Naive thymus-derived CD4-positive, alpha-beta T cell (primary cell): ENCODE measurements around the gene CSTF1. TPM values are rescaled to one million over a fixed set of nuclear protein-coding genes. Genes with fewer than 3 reads are reported as not detected.

Experiments used
- ATAC-seq: fragments of 150-1000 bp; cut with Tn5 transposase; 2 replicates; pipeline ENCODE4 v1.10.0; 2021; ENCODE audit warnings: mild to moderate bottlenecking, moderate library complexity
- CTCF ChIA-PET: fragments of 350-600 bp; sonication (Branson Sonifier 250); formaldehyde crosslinking; loops from one replicate; lab custom pipeline; 2021; ENCODE audit warnings: antibody characterized with exemption; lab: Charles Lee
- POLR2A ChIA-PET: fragments of 350-600 bp; sonication (Branson Sonifier 250); formaldehyde crosslinking; loops from one replicate; lab custom pipeline; 2021; ENCODE audit warnings: antibody characterized with exemption, inconsistent platforms; lab: Charles Lee
- DNase-seq, 9 donors: peaks; one replicate each; pipeline versions ENCODE4 v3.0.0 to v3.0.0-alpha.2; 2020 to 2022; ENCODE audit warnings: mixed read lengths in 1 of 9
- H3K27ac ChIP-seq: one replicate; pipeline ENCODE4 v1.7.0; 2013; ENCODE audit warnings: mild to moderate bottlenecking, low read depth, low read length, moderate library complexity
- H3K27me3 ChIP-seq, 2 donors: one replicate each; pipeline ENCODE4 v1.7.0; 2013; ENCODE audit warnings: low read length in 2 of 2, mild to moderate bottlenecking in 2 of 2, moderate library complexity in 2 of 2; ENCODE audit not compliant: control insufficient read depth in 2 of 2, insufficient read depth in 2 of 2
- H3K36me3 ChIP-seq, 3 experiments: 1 replicate in 2 of 3; 2 replicates in 1 of 3; pipeline ENCODE4 v1.7.0; 2013; ENCODE audit warnings: low read length in 3 of 3, mild to moderate bottlenecking in 3 of 3, moderate library complexity in 1 of 3; ENCODE audit not compliant: insufficient read depth in 3 of 3, control insufficient read depth in 2 of 3
- H3K4me1 ChIP-seq, 2 donors: one replicate each; pipeline ENCODE4 v1.7.0; 2013; ENCODE audit warnings: low read length in 2 of 2, mild to moderate bottlenecking in 2 of 2, moderate library complexity in 1 of 2; ENCODE audit not compliant: control insufficient read depth in 2 of 2, insufficient read depth in 2 of 2
- H3K4me3 ChIP-seq: 2 replicates; pipeline ENCODE4 v1.7.0; 2013; ENCODE audit warnings: mild to moderate bottlenecking, low read length
- H3K9me3 ChIP-seq, 3 experiments: 1 replicate in 2 of 3; 2 replicates in 1 of 3; pipeline ENCODE4 v1.7.0; 2013; ENCODE audit warnings: low read length in 3 of 3; ENCODE audit not compliant: control insufficient read depth in 2 of 3
- H3K27ac Mint-ChIP-seq, 9 donors: one replicate each; pipeline ENCODE4 v1.8.0; 2020 to 2022; ENCODE audit warnings: mixed read lengths in 9 of 9, mild to moderate bottlenecking in 8 of 9, moderate library complexity in 5 of 9, inconsistent platforms in 2 of 9
- H3K27me3 Mint-ChIP-seq, 5 donors: one replicate each; pipeline ENCODE4 v1.8.0; 2021 to 2022; ENCODE audit warnings: mixed read lengths in 5 of 5, mild to moderate bottlenecking in 1 of 5
- H3K36me3 Mint-ChIP-seq, 5 donors: one replicate each; pipeline ENCODE4 v1.8.0; 2020 to 2022; ENCODE audit warnings: mixed read lengths in 5 of 5, mild to moderate bottlenecking in 3 of 5, inconsistent platforms in 1 of 5
- H3K4me1 Mint-ChIP-seq, 7 donors: one replicate each; pipeline ENCODE4 v1.8.0; 2020 to 2022; ENCODE audit warnings: mixed read lengths in 7 of 7, mild to moderate bottlenecking in 3 of 7, inconsistent platforms in 1 of 7
- H3K4me3 Mint-ChIP-seq, 10 donors: one replicate each; pipeline ENCODE4 v1.8.0; 2020 to 2022; ENCODE audit warnings: mild to moderate bottlenecking in 10 of 10, mixed read lengths in 10 of 10, moderate library complexity in 6 of 10, inconsistent platforms in 2 of 10
- H3K9me3 Mint-ChIP-seq, 11 donors: one replicate each; pipeline ENCODE4 v1.8.0; 2020 to 2022; ENCODE audit warnings: mixed read lengths in 11 of 11, mild to moderate bottlenecking in 4 of 11, inconsistent platforms in 1 of 11, moderate library complexity in 1 of 11
- intact Hi-C, 2 donors: fragments of 100-400 bp; cut with micrococcal nuclease; formaldehyde crosslinking; loops; one replicate each; pipeline ENCODE4 v1.15.1; 2023
- polyA plus RNA-seq, 2 donors: library from polyadenylated mRNA; unstranded; fragments of 300-500 nt; fragmentation: Illumina TruSeq; gene quantifications; one replicate each; pipeline ENCODE4 v1.2.3, GENCODE V29; 2021
- total RNA-seq, 6 experiments: library from RNA in 5 of 6; stranded (reverse) in 5 of 6; gene quantifications; 1 replicate in 5 of 6; 2 replicates in 1 of 6; pipeline ENCODE4 v1.2.3 and lab custom pipeline; 2021 to 2026

CSTF1 gene
- total and polyA plus RNA-seq, 7 experiments from 2014 or later, result 16.4 to 50.7 (median 35.9) TPM

DNA sequence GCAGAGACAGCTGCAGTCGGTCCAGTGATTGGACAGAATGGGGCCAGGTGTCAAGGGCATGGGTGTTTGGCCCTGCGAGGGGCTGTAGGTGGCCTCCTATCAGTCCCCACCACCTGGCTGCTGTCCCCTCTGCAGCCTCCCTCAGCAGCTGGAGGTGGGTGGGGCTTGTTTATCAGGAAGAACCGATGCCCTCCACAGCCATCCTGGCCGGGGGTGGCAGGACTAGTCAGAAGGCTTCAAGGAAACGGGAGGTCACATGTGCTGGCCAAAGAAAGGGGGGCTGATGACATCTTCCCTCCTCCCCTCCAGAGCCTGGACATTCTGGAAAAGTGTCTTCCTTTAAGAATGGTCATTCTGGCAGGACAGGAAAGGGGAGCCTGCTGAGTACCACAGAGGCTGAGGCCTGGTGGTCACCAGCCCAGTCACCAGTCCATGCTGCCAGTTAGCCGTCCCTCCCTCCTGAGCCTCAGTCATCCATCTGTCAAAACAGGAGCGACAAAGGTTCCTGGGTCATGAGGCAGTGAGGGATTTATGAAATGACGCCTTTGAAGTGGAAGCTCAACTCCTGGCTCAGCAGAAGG is 29.5 kb upstream of the CSTF1 start:
- H3K27ac ChIP-seq, result no peak overlapping the region
- intact Hi-C loops, result no loop called here
- no peaks in the 10 kb centered on the region for H3K9me3 Mint-ChIP-seq
- H3K4me3 ChIP-seq, result no peak overlapping the region
- ChIA-PET POLR2A (no interaction called here), CTCF (no interaction called here)
- peaks cover 0 to 27% (median 12%) of the 10 kb centered on the region in 5 donors for H3K36me3 Mint-ChIP-seq
- no peaks in the 10 kb centered on the region for H3K27me3 ChIP-seq
- no peak overlapping the region for H3K4me3 Mint-ChIP-seq
- H3K27me3 Mint-ChIP-seq, result peaks cover 0 to under 1% (median 0%) of the 10 kb centered on the region in 5 donors
- peaks cover 0 to 28% (median 6%) of the 10 kb centered on the region in 3 experiments for H3K36me3 ChIP-seq
- no peaks in the 10 kb centered on the region for H3K9me3 ChIP-seq
- ATAC-seq, result no peak
- H3K4me1 ChIP-seq, result peaks cover 0 to 14% of the 10 kb centered on the region in 2 donors
- no peak overlapping the region for H3K27ac Mint-ChIP-seq
- H3K4me1 Mint-ChIP-seq, result peaks cover 13 to 29% (median 22%) of the 10 kb centered on the region in 7 donors
- DNase-seq, result no peak

DNA sequence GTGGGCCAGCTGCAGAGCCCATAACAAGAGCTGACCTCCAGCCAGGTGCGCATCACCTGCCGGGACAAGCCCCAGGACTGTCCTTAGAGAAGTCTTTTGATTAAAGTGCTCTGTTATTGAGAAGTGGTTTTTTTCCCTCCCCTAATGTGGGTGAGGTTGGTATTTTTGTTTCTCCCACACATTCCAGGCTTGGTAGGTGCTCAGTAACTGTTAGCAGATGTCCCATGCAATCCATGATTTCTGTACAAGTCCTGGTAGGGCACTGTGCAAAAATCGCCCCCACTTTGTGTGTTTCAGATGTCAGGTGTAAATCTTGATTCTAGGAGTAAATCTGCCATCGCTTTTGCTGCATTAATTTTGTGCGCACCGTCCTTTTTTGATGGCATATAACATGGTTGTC is 29.0 kb upstream of the CSTF1 start:
- peaks cover 0 to 31% (median 12%) of the 10 kb centered on the region in 5 donors for H3K36me3 Mint-ChIP-seq
- no peak overlapping the region for H3K27ac ChIP-seq
- peaks cover 8 to 24% (median 19%) of the 10 kb centered on the region in 7 donors for H3K4me1 Mint-ChIP-seq
- no peaks in the 10 kb centered on the region for H3K27me3 ChIP-seq
- no peak overlapping the region for H3K4me3 Mint-ChIP-seq
- H3K27ac Mint-ChIP-seq, result no peak overlapping the region
- no peak for DNase-seq
- H3K4me1 ChIP-seq, result peaks cover 0 to 14% of the 10 kb centered on the region in 2 donors
- ChIA-PET POLR2A (no interaction called here), CTCF (no interaction called here)
- intact Hi-C loops, result no loop called here
- no peaks in the 10 kb centered on the region for H3K27me3 Mint-ChIP-seq
- no peaks in the 10 kb centered on the region for H3K9me3 ChIP-seq
- H3K4me3 ChIP-seq, result no peak overlapping the region
- H3K36me3 ChIP-seq, result peaks cover 0 to 30% (median 6%) of the 10 kb centered on the region in 3 experiments
- H3K9me3 Mint-ChIP-seq, result no peaks in the 10 kb centered on the region
- ATAC-seq, result no peak

DNA sequence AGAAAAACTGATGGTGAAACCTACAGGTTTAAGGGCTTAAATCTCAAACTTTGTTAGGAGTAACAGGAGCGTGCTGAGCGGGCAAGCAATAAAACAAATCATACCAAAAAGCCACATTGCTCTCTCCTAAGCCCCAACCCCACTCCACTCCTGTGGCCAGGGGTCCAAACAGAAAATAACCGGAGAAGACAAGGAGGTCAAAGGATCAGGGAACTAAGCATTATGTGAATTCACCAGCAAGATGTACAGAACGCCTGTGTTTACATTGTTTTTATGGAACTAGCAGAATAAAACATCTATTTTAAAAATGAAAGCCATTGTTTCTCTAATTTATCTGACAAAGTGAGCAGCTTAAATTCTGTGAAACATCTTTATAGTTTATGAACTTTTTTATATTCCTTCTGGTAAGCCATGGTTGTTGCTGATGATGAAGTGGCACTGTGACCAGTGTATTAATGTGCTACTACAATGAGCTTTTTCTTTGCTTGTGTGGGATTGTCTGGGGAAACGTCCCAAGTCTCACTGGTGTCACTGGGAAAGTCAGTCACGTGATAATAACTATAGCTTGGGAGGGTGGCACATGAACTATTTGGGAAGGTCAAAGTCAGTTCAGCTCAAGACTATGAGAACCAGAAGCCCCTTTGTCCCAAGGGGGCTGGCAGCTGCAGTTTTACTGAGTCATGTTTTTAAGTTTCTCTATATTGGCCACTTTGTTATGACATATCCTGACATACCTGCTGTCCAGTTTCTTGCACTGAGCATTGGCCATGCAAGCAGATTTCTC is 23.9 kb upstream of the CSTF1 start:
- peaks cover 0 to 30% (median 6%) of the 10 kb centered on the region in 3 experiments for H3K36me3 ChIP-seq
- CTCF ChIA-PET, result no interaction called here

DNA sequence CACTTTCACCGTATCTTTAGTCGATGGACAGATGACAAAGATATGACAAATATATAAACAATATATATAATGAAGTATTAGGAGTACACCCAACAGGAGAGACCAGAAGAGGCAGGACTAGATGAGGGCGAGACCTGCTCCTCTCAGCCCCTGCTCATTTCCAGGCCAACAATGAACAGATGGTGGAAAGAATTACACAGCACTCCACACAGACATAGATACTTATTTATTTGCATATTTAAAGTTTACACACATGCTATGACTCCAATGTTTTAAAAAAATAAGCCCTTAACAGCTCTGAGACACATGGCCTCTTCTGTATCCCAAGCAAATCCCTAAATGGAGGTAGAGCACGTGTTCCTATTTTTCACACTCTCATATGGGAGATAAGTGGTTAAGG is 23.3 kb upstream of the CSTF1 start:
- ATAC-seq, result no peak
- H3K27ac ChIP-seq, result no peak overlapping the region
- intact Hi-C loops, result no loop called here
- DNase-seq, result no peak
- H3K36me3 ChIP-seq, result peaks cover 0 to 30% (median 6%) of the 10 kb centered on the region in 3 experiments
- CTCF ChIA-PET, result no interaction called here
- H3K4me1 Mint-ChIP-seq, result peaks cover 0 to 13% (median 0%) of the 10 kb centered on the region in 7 donors
- POLR2A ChIA-PET, result no interaction called here
- H3K4me3 Mint-ChIP-seq, result no peak overlapping the region
- H3K9me3 Mint-ChIP-seq, result no peaks in the 10 kb centered on the region
- peaks cover 5 to 33% (median 12%) of the 10 kb centered on the region in 5 donors for H3K36me3 Mint-ChIP-seq
- no peak overlapping the region for H3K27ac Mint-ChIP-seq
- H3K4me3 ChIP-seq, result no peak overlapping the region
- no peaks in the 10 kb centered on the region for H3K4me1 ChIP-seq
- no peaks in the 10 kb centered on the region for H3K27me3 ChIP-seq
- H3K27me3 Mint-ChIP-seq, result no peaks in the 10 kb centered on the region
- H3K9me3 ChIP-seq, result no peaks in the 10 kb centered on the region

More for the DNA sequence above, 23.9 kb upstream of the CSTF1 start:
- Mint-ChIP-seq H3K4me1 (peaks cover 0 to 8% (median 0%) of the 10 kb centered on the region in 7 donors), H3K27ac (no peak overlapping the region), H3K4me3 (no peak overlapping the region), H3K27me3 (no peaks in the 10 kb centered on the region), H3K36me3 (peaks cover 5 to 33% (median 12%) of the 10 kb centered on the region in 5 donors), H3K9me3 (no peaks in the 10 kb centered on the region)
- Histone ChIP-seq H3K4me1 (no peaks in the 10 kb centered on the region), H3K4me3 (no peak overlapping the region), H3K9me3 (no peaks in the 10 kb centered on the region), H3K27ac (no peak overlapping the region), H3K27me3 (no peaks in the 10 kb centered on the region)
- intact Hi-C loops, result no loop called here
- POLR2A ChIA-PET, result no interaction called here
- ATAC-seq (no peak), DNase-seq (no peak)

- Histone ChIP-seq H3K4me1 (no peaks in the 10 kb centered on the region), H3K36me3 (peaks cover 0 to 11% (median 0%) of the 10 kb centered on the region in 3 experiments), H3K9me3 (no peaks in the 10 kb centered on the region), H3K27me3 (no peaks in the 10 kb centered on the region), H3K4me3 (no peak overlapping the region), H3K27ac (no peak overlapping the region)
- ATAC-seq (no peak), DNase-seq (no peak)
- ChIA-PET CTCF (interaction anchor here (0.8 kb wide), 1 partner anchor 26 kb away, joined by 3 read pairs; no protein-coding TSS in a partner anchor), POLR2A (no interaction called here)
- H3K27me3 Mint-ChIP-seq, result no peaks in the 10 kb centered on the region
- H3K4me1 Mint-ChIP-seq, result peaks cover 0 to 28% (median 0%) of the 10 kb centered on the region in 7 donors
- H3K27ac Mint-ChIP-seq, result no peak overlapping the region
- intact Hi-C loops, result no loop called here
- no peaks in the 10 kb centered on the region for H3K9me3 Mint-ChIP-seq
- H3K36me3 Mint-ChIP-seq, result peaks cover 0 to 29% (median 3%) of the 10 kb centered on the region in 5 donors
- no peak overlapping the region for H3K4me3 Mint-ChIP-seq
Measured at GRCh38 chr20:56371977-56372376, 20.5 kb upstream of the CSTF1 start.

DNA sequence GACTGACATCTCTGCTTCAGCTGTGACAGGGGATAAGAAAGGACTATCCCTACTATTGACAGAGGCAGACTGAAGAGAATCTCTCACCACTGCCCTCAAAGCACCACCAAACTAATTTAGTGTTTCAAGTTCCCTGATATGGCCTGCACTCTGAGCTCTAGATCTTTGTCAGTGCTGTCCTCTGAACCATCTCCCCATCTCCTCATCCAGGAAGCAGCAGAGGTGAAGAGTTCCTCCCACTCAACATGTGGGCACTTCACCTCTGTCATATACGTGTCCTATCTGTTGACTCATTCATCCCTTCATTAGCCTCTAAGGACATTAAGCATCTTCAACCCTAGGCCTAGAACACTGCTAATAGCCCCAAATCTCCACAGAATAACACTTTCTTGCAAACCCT is 19.6 kb upstream of the CSTF1 start:
- Mint-ChIP-seq H3K4me1 (peaks cover 0 to 34% (median 0%) of the 10 kb centered on the region in 7 donors), H3K36me3 (peaks cover 0 to 30% (median 0%) of the 10 kb centered on the region in 5 donors), H3K9me3 (no peaks in the 10 kb centered on the region), H3K27ac (peak overlapping the region in 3 of 9 donors; percentile 29 to 47 (median 47)), H3K4me3 (no peak overlapping the region), H3K27me3 (no peaks in the 10 kb centered on the region)
- Histone ChIP-seq H3K4me1 (no peaks in the 10 kb centered on the region), H3K27me3 (no peaks in the 10 kb centered on the region), H3K36me3 (peaks cover 0 to 3% (median 0%) of the 10 kb centered on the region in 3 experiments), H3K4me3 (no peak overlapping the region), H3K9me3 (no peaks in the 10 kb centered on the region), H3K27ac (no peak overlapping the region)
- no peak for ATAC-seq
- intact Hi-C loops, result no loop called here
- POLR2A ChIA-PET, result no interaction called here
- no peak for DNase-seq
- CTCF ChIA-PET, result interaction anchor here (0.8 kb wide), 1 partner anchor 25 kb away, joined by 3 read pairs; no protein-coding TSS in a partner anchor
